IMR-90 (cell line): ENCODE data around the gene PKD1. TPM values are rescaled to one million over a fixed set of nuclear protein-coding genes. Genes with fewer than 3 reads are reported as not detected.

Experiments
- ATAC-seq: fragments of 200-7000 bp; cut with Tn5 transposase; 2 replicates; pipeline ENCODE4 v1.9.1; 2020; ENCODE audit warnings: low read depth, mild to moderate bottlenecking, moderate library complexity
- BruUV-seq: library from RNA; stranded (reverse); fragments of 400-500 nt; replicated peaks from 2 replicates; lab custom pipeline; 2021; lab: Mats Ljungman, UMichigan
- CTCF ChIA-PET: fragments of 300-600 bp; formaldehyde crosslinking; extraction: SDS; loops from one replicate; lab custom pipeline; 2021; ENCODE audit warnings: antibody characterized with exemption; lab: Yijun Ruan, JAX
- POLR2A ChIA-PET: fragments of 300-600 bp; sonication (Branson Sonifier 250); formaldehyde crosslinking; loops from one replicate; lab custom pipeline; 2022; ENCODE audit warnings: antibody characterized with exemption; ENCODE audit not compliant: unreplicated experiment; lab: Charles Lee
- DNase-seq: peaks from one replicate; pipeline ENCODE4 v3.0.0; 2013
- H2AFZ ChIP-seq: replicated peaks from 2 replicates; pipeline ENCODE3; 2013; ENCODE audit warnings: low read length, mild to moderate bottlenecking; ENCODE audit not compliant: poor library complexity
- H2AK5ac ChIP-seq: 2 replicates; pipeline ENCODE4 v1.6.1; 2013; ENCODE audit warnings: low read depth, low read length, inconsistent platforms
- H2AK9ac ChIP-seq: replicated peaks from 2 replicates; pipeline ENCODE3; 2013; ENCODE audit warnings: mild to moderate bottlenecking, low read depth, low read length, moderate library complexity; ENCODE audit not compliant: poor library complexity
- H2BK120ac ChIP-seq: 2 replicates; pipeline ENCODE4 v1.6.1; 2013; ENCODE audit warnings: low read depth, low read length, inconsistent platforms
- H2BK15ac ChIP-seq: 3 replicates; pipeline ENCODE4 v1.6.1; 2013; ENCODE audit warnings: low read depth, low read length, inconsistent platforms
- H2BK20ac ChIP-seq: 2 replicates; pipeline ENCODE4 v1.6.1; 2013; ENCODE audit warnings: low read depth, mild to moderate bottlenecking, inconsistent platforms, low read length, moderate library complexity
- H2BK5ac ChIP-seq: 2 replicates; pipeline ENCODE4 v1.6.1; 2013; ENCODE audit warnings: mild to moderate bottlenecking, low read depth, low read length, inconsistent platforms; ENCODE audit not compliant: poor library complexity, severe bottlenecking
- H3K14ac ChIP-seq: replicated peaks from 2 replicates; pipeline ENCODE4 v1.6.1; 2013; ENCODE audit warnings: low read depth, low read length, inconsistent platforms
- H3K18ac ChIP-seq: 2 replicates; pipeline ENCODE4 v1.6.1; 2013; ENCODE audit warnings: low read depth, low read length, control low read depth
- H3K23ac ChIP-seq: 2 replicates; pipeline ENCODE4 v1.6.1; 2013; ENCODE audit warnings: low read depth, low read length, inconsistent platforms
- H3K27ac ChIP-seq: 2 replicates; pipeline ENCODE4 v1.5.1; 2013; ENCODE audit warnings: mild to moderate bottlenecking, control low read depth, low read length; ENCODE audit not compliant: insufficient read depth
- H3K27me3 ChIP-seq: 2 replicates; pipeline ENCODE4 v1.6.1; 2013; ENCODE audit warnings: low read length; ENCODE audit not compliant: control insufficient read depth, insufficient read depth
- H3K36me3 ChIP-seq: 2 replicates; pipeline ENCODE4 v1.6.1; 2013; ENCODE audit warnings: low read length, mixed read lengths; ENCODE audit not compliant: control insufficient read depth, insufficient read depth
- H3K4ac ChIP-seq: 2 replicates; pipeline ENCODE4 v1.6.1; 2013; ENCODE audit warnings: low read depth, low read length, inconsistent platforms
- H3K4me1 ChIP-seq: 2 replicates; pipeline ENCODE4 v1.6.1; 2013; ENCODE audit warnings: low read length, mixed read lengths; ENCODE audit not compliant: control insufficient read depth, insufficient read depth
- H3K4me2 ChIP-seq: 2 replicates; pipeline ENCODE4 v1.6.1; 2013; ENCODE audit warnings: low read depth, mild to moderate bottlenecking, control low read depth, low read length, moderate library complexity
- H3K4me3 ChIP-seq: 2 replicates; pipeline ENCODE4 v1.5.1; 2013; ENCODE audit warnings: low read depth, mild to moderate bottlenecking, control low read depth, low read length, moderate library complexity; ENCODE audit not compliant: insufficient read depth
- H3K56ac ChIP-seq: 2 replicates; pipeline ENCODE4 v1.6.1; 2013; ENCODE audit warnings: low read length, inconsistent platforms; ENCODE audit not compliant: insufficient read depth; ENCODE audit errors: extremely low read depth
- H3K79me1 ChIP-seq, 2 experiments: 2 replicates each; pipeline ENCODE4 v1.6.1; 2013; ENCODE audit warnings: low read length in 2 of 2, inconsistent platforms in 1 of 2, low read depth in 1 of 2
- H3K9ac ChIP-seq: 2 replicates; pipeline ENCODE4 v1.6.1; 2013; ENCODE audit warnings: low read depth, low read length, control low read depth
- H3K9me1 ChIP-seq: 2 replicates; pipeline ENCODE4 v1.6.1; 2013; ENCODE audit warnings: low read length, inconsistent platforms; ENCODE audit not compliant: insufficient read depth
- H3K9me3 ChIP-seq: 2 replicates; pipeline ENCODE4 v1.6.1; 2013; ENCODE audit warnings: low read length; ENCODE audit not compliant: control insufficient read depth, insufficient read depth
- H4K20me1 ChIP-seq: 2 replicates; pipeline ENCODE4 v1.6.1; 2013; ENCODE audit warnings: low read length, inconsistent platforms; ENCODE audit not compliant: insufficient read depth
- H4K5ac ChIP-seq: 2 replicates; pipeline ENCODE4 v1.6.1; 2013; ENCODE audit warnings: mild to moderate bottlenecking, low read depth, low read length, control low read depth
- H4K8ac ChIP-seq, 2 experiments: 2 replicates each; pipeline ENCODE4 v1.6.1; 2013; ENCODE audit warnings: low read depth in 2 of 2, low read length in 2 of 2, control low read depth in 1 of 2, inconsistent platforms in 1 of 2
- H4K91ac ChIP-seq: 2 replicates; pipeline ENCODE4 v1.6.1; 2013; ENCODE audit warnings: low read depth, low read length, inconsistent platforms; ENCODE audit not compliant: insufficient read depth
- CEBPB ChIP-seq: IDR thresholded peaks from 2 replicates; pipeline ENCODE4 v1.6.1; 2012; ENCODE audit warnings: low read depth, low read length, improper control_type of control experiment
- CHD1 ChIP-seq: IDR thresholded peaks from 2 replicates; pipeline ENCODE4 v1.6.1; 2012; ENCODE audit warnings: low read depth, low read length, improper control_type of control experiment
- CTCF ChIP-seq: conservative IDR thresholded peaks from 2 replicates; pipeline ENCODE4 v1.5.1; 2012; ENCODE audit warnings: mild to moderate bottlenecking, low read depth, low read length, improper control_type of control experiment
- FOS ChIP-seq: fragments of 150-350 bp; IDR thresholded peaks from 2 replicates; pipeline ENCODE4 v1.6.1; 2016; ENCODE audit warnings: low read depth, low read length
- MAFK ChIP-seq: IDR thresholded peaks from 2 replicates; pipeline ENCODE4 v1.6.1; 2012; ENCODE audit warnings: low read depth, low read length, improper control_type of control experiment
- MAZ ChIP-seq: IDR thresholded peaks from 2 replicates; pipeline ENCODE4 v1.6.1; 2012; ENCODE audit warnings: low read depth, mild to moderate bottlenecking, low read length, improper control_type of control experiment, moderate library complexity, borderline replicate concordance
- MXI1 ChIP-seq: IDR thresholded peaks from 2 replicates; pipeline ENCODE4 v1.6.1; 2012; ENCODE audit warnings: low read depth, mild to moderate bottlenecking, low read length, moderate library complexity, borderline replicate concordance
- NFE2L2 ChIP-seq: fragments of 150-350 bp; IDR thresholded peaks from 2 replicates; pipeline ENCODE4 v1.6.1; 2016; ENCODE audit warnings: low read depth, mild to moderate bottlenecking, low read length
- POLR2A ChIP-seq: IDR thresholded peaks from 2 replicates; pipeline ENCODE4 v1.6.1; 2012; ENCODE audit warnings: mild to moderate bottlenecking, low read depth, low read length
- RFX5 ChIP-seq: IDR thresholded peaks from 2 replicates; pipeline ENCODE4 v1.8.0; 2012; ENCODE audit warnings: low read depth, mild to moderate bottlenecking, low read length, moderate library complexity
- SMC3 ChIP-seq: fragments of 150-350 bp; IDR thresholded peaks from 2 replicates; pipeline ENCODE4 v1.6.1; 2016; ENCODE audit warnings: low read depth, mild to moderate bottlenecking, antibody characterized with exemption, low read length, moderate library complexity
- USF2 ChIP-seq: fragments of 150-350 bp; IDR thresholded peaks from 2 replicates; pipeline ENCODE4 v1.6.1; 2017; ENCODE audit warnings: mild to moderate bottlenecking, antibody characterized with exemption, low read length, low read depth
- WGBS, 2 experiments: methylation state at CpG; one replicate each; pipeline versions ENCODE4 v1.1.5 to v1.1.7; 2013; ENCODE audit warnings: missing lambda C conversion rate in 2 of 2; ENCODE audit not compliant: insufficient read length in 1 of 2; ENCODE audit errors: extremely low coverage in 2 of 2; 5-methylcytosine and 5-hydroxymethylcytosine counted together
- dilution Hi-C: fragments of 300-500 bp; cut with HindIII; formaldehyde crosslinking; loops from one replicate; pipeline ENCODE4 v1.14.3; 2018; ENCODE audit warnings: low sequenced_read_pairs; ENCODE audit not compliant: unreplicated experiment
- in situ Hi-C: fragments of 300-500 bp; cut with MboI; formaldehyde crosslinking; loops from 3 replicates; pipeline ENCODE4 v1.14.3; 2019; ENCODE audit warnings: low sequenced_read_pairs, inconsistent platforms, mixed read lengths
- intact Hi-C: fragments of 100-400 bp; cut with micrococcal nuclease; formaldehyde crosslinking; loops from 2 replicates; pipeline ENCODE4 v1.10.0; 2022
- polyA plus RNA-seq, 3 experiments: library from polyadenylated mRNA; depleted of rRNA; stranded (reverse); fragments of >200 nt; gene quantifications; 2 replicates each; pipeline ENCODE4 v1.2.3, GENCODE V29; 2012; ENCODE audit warnings: low replicate concordance in 1 of 3
- total RNA-seq: library from RNA; depleted of rRNA; stranded (reverse); fragments of >200 nt; gene quantifications from 2 replicates; pipeline ENCODE4 v1.2.3, GENCODE V29; 2012

Gene PKD1
- total and polyA plus RNA-seq, 2 of the 4 experiments (the other 2 are of a cell fraction): 7.9 to 97.3 TPM

- CTCF ChIA-PET: interaction anchor here (0.6 kb wide), 1 partner anchor 49 kb away, joined by 4 read pairs; no protein-coding TSS in a partner anchor
- Histone ChIP-seq H3K23ac (no peak overlapping the region), H2AFZ (no peak overlapping the region), H3K9me1 (0 out of 2 replicates have a peak, but pooled peaks cover 2% of the 10 kb centered on the region), H3K18ac (no peak overlapping the region), H3K4me2 (no peak overlapping the region), H3K4me1 (no peaks in the 10 kb centered on the region), H4K20me1 (peaks cover 34% of the 10 kb centered on the region), H2BK5ac (no peak overlapping the region), H3K36me3 (peaks cover 87% of the 10 kb centered on the region), H3K56ac (no peak overlapping the region), H3K9me3 (no peaks in the 10 kb centered on the region), H3K9ac (no peak overlapping the region), H3K27ac (no peak overlapping the region), H4K5ac (no peak overlapping the region), H3K14ac (no peak overlapping the region), H4K8ac (no peak overlapping the region), H3K4ac (no peak overlapping the region), H2BK15ac (no peak overlapping the region), H3K79me1 (peaks cover 11 to 29% of the 10 kb centered on the region in 2 experiments), H4K91ac (no peak overlapping the region), H2BK120ac (no peak overlapping the region), H3K4me3 (no peak overlapping the region), H3K27me3 (no peaks in the 10 kb centered on the region), H2BK20ac (no peak overlapping the region), H2AK9ac (no peak overlapping the region), H2AK5ac (no peak overlapping the region)
- DNase-seq: no peak
- TF ChIP-seq MAFK (no peak), SMC3 (no peak), USF2 (no peak), FOS (no peak), CTCF (no peak), CEBPB (no peak), CHD1 (no peak), MAZ (no peak), MXI1 (no peak), NFE2L2 (no peak), POLR2A (no peak), RFX5 (no peak)
- ATAC-seq: no peak
- no TSS peak for BruUV-seq
- in situ Hi-C loops: no loop called here
- dilution Hi-C loops: no loop called here
- intact Hi-C loops: no loop called here
- POLR2A ChIA-PET: no interaction called here
- 87% methylated on average over 27 of the region's 49 CpGs; no CpG with 5 or more reads in 1 of the 2 experiments for WGBS, 2 experiments
Observed at GRCh38 chr16:2091547-2092255, 44.0 kb downstream of the PKD1 start.
